ENCODE results near the gene PAK6. TPM values are rescaled to one million over a fixed set of nuclear protein-coding genes. Genes with fewer than 3 reads are reported as not detected.

The PAK6 gene
- total and polyA plus RNA-seq, 2 experiments from 2014 or later = 2.4 to 20.0 TPM

DNA sequence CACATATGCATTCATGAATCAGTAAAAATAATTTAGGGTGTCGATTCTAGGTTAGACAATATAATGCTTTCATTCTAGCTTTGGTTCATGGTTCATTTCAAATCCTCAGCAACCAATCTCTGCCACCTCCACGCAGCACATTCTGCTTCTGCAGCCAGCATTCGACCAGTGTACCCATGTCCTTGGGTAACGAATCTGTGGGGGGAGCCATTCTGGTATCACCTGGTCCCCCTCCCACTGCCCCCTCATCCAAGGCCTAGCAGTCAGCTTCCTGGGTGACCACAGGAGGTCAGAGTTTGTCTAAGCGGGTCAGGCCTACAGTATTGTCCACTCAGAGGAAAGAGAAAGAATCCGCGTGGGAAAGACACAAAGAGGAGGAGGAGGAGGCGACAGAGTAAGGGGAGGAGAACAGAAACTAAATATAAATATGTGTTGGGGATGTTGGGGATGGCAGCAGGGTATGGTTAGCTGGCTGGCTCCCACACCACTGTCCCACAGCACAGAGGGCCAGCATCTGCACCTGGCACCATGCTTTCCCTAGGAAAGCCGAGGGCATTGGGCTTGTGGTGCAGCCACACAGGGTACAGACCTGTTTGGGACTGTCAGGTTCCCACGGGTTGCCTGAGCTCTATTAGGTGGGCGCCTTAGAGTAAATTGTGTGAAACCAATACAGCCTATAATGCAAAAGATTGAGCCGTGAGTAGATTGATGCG, 12.1 kb downstream of the PAK6 start:
- ATAC-seq = no peak
- no peaks in the 10 kb centered on the region for H4K20me1 ChIP-seq (replicated peaks; ENCODE audit: insufficient read depth)
- no peaks in the 10 kb centered on the region for H3K9me2 ChIP-seq (ENCODE audit: insufficient read depth)
- Mint-ChIP-seq H3K4me3 (peak overlapping the region; percentile 44; the same call in 1 of the 3 replicates), H3K27me3 (ENCODE audit: insufficient read depth, low read depth, poor library complexity) (peaks cover 40% of the 10 kb centered on the region), H3K4me1 (peaks cover 23% of the 10 kb centered on the region), H3K36me3 (ENCODE audit: low read depth) (no peaks in the 10 kb centered on the region; the same call in 2 of the 3 replicates), H3K9me3 (no peaks in the 10 kb centered on the region; the same call in 2 of the 3 replicates), H3K27ac (no peak overlapping the region)
- no peak overlapping the region for H2AFZ ChIP-seq
- no peaks in the 10 kb centered on the region for H3K36me3 ChIP-seq (ENCODE audit: insufficient read depth)
- H3F3A ChIP-seq (replicated peaks; ENCODE audit: low read depth) = peaks cover 13% of the 10 kb centered on the region; the same call in 1 of the 2 replicates
- H3K4me3 ChIP-seq = no peak overlapping the region
- DNase-seq (ENCODE audit: low spot score) = no peak
- H3K27me3 ChIP-seq (ENCODE audit: insufficient read depth) = peaks cover 47% of the 10 kb centered on the region
- no peaks in the 10 kb centered on the region; the same call in 1 of the 2 replicates for H3K4me1 ChIP-seq (ENCODE audit: insufficient read depth)
- TF ChIP-seq CREB1 (CRISPR knock-in tag; IDR thresholded peaks at IDR 0.05; ENCODE audit: low read depth) = no peak
- TF ChIP-seq STAT1 (IDR thresholded peaks at IDR 0.05; ENCODE audit: unreplicated experiment) = no peak
- TF ChIP-seq, protein P1, sequence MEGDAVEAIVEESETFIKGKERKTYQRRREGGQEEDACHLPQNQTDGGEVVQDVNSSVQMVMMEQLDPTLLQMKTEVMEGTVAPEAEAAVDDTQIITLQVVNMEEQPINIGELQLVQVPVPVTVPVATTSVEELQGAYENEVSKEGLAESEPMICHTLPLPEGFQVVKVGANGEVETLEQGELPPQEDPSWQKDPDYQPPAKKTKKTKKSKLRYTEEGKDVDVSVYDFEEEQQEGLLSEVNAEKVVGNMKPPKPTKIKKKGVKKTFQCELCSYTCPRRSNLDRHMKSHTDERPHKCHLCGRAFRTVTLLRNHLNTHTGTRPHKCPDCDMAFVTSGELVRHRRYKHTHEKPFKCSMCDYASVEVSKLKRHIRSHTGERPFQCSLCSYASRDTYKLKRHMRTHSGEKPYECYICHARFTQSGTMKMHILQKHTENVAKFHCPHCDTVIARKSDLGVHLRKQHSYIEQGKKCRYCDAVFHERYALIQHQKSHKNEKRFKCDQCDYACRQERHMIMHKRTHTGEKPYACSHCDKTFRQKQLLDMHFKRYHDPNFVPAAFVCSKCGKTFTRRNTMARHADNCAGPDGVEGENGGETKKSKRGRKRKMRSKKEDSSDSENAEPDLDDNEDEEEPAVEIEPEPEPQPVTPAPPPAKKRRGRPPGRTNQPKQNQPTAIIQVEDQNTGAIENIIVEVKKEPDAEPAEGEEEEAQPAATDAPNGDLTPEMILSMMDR (conservative IDR thresholded peaks at IDR 0.05; ENCODE audit: low read depth in 2 of 2) = no peak
- no peak for TF ChIP-seq JUNB (IDR thresholded peaks at IDR 0.05; ENCODE audit: unreplicated experiment)
- no peak for TF ChIP-seq ZNF331 (CRISPR knock-in tag; IDR thresholded peaks at IDR 0.05; ENCODE audit: low read depth)
- TF ChIP-seq, protein P2, sequence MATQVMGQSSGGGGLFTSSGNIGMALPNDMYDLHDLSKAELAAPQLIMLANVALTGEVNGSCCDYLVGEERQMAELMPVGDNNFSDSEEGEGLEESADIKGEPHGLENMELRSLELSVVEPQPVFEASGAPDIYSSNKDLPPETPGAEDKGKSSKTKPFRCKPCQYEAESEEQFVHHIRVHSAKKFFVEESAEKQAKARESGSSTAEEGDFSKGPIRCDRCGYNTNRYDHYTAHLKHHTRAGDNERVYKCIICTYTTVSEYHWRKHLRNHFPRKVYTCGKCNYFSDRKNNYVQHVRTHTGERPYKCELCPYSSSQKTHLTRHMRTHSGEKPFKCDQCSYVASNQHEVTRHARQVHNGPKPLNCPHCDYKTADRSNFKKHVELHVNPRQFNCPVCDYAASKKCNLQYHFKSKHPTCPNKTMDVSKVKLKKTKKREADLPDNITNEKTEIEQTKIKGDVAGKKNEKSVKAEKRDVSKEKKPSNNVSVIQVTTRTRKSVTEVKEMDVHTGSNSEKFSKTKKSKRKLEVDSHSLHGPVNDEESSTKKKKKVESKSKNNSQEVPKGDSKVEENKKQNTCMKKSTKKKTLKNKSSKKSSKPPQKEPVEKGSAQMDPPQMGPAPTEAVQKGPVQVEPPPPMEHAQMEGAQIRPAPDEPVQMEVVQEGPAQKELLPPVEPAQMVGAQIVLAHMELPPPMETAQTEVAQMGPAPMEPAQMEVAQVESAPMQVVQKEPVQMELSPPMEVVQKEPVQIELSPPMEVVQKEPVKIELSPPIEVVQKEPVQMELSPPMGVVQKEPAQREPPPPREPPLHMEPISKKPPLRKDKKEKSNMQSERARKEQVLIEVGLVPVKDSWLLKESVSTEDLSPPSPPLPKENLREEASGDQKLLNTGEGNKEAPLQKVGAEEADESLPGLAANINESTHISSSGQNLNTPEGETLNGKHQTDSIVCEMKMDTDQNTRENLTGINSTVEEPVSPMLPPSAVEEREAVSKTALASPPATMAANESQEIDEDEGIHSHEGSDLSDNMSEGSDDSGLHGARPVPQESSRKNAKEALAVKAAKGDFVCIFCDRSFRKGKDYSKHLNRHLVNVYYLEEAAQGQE (IDR thresholded peaks at IDR 0.05; ENCODE audit: unreplicated experiment) = no peak
- no peak for TF ChIP-seq EZH2 (IDR thresholded peaks at IDR 0.05; ENCODE audit: low read depth, unreplicated experiment)
- no peak for TF ChIP-seq ZNF114 (CRISPR knock-in tag; IDR thresholded peaks at IDR 0.05)
- TF ChIP-seq, protein P3, sequence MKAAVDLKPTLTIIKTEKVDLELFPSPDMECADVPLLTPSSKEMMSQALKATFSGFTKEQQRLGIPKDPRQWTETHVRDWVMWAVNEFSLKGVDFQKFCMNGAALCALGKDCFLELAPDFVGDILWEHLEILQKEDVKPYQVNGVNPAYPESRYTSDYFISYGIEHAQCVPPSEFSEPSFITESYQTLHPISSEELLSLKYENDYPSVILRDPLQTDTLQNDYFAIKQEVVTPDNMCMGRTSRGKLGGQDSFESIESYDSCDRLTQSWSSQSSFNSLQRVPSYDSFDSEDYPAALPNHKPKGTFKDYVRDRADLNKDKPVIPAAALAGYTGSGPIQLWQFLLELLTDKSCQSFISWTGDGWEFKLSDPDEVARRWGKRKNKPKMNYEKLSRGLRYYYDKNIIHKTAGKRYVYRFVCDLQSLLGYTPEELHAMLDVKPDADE (IDR thresholded peaks at IDR 0.05) = no peak
- TF ChIP-seq NANOG (IDR thresholded peaks at IDR 0.05; ENCODE audit: borderline replicate concordance) = no peak
- TF ChIP-seq EZH2phosphoT487 (IDR thresholded peaks at IDR 0.05; ENCODE audit: unreplicated experiment) = no peak
- H3K4me2 ChIP-seq = no peak overlapping the region
- no peak overlapping the region for H3K27ac ChIP-seq (ENCODE audit: low read depth)
- H3K79me2 ChIP-seq (replicated peaks; ENCODE audit: insufficient read depth) = no peaks in the 10 kb centered on the region

All from GM23338 (cell line).